Fibroblast of skin of scalp (primary cell): ENCODE results near the gene ZXDC.

Experiments
- DNase-seq: peaks from one replicate; pipeline ENCODE4 v3.0.0-alpha.2; 2013

ZXDC gene

GRCh38 chr3:126490619-126491018, 14.9 kb upstream of the ZXDC start:
- DNase-seq, result no peak

GRCh38 chr3:126488886-126489569, 13.3 kb upstream of the ZXDC start:
- no peak for DNase-seq

GRCh38 chr3:126488185-126488584, 12.5 kb upstream of the ZXDC start:
- DNase-seq, result no peak

- DNase-seq, result no peak
Measured at GRCh38 chr3:126487151-126487771, 11.6 kb upstream of the ZXDC start.

GRCh38 chr3:126486360-126486847, 10.7 kb upstream of the ZXDC start:
- DNase-seq, result peak; percentile 7

GRCh38 chr3:126485956-126486355, 10.3 kb upstream of the ZXDC start:
- no peak for DNase-seq

GRCh38 chr3:126485176-126485897, 9.6 kb upstream of the ZXDC start:
- DNase-seq, result no peak

- DNase-seq, result no peak
Measured at GRCh38 chr3:126484662-126485061, 9.0 kb upstream of the ZXDC start.

GRCh38 chr3:126484148-126484547, 8.5 kb upstream of the ZXDC start:
- DNase-seq, result no peak

GRCh38 chr3:126483321-126483761, 7.7 kb upstream of the ZXDC start:
- DNase-seq, result no peak

- DNase-seq, result no peak
Measured at GRCh38 chr3:126482503-126483255, 7.0 kb upstream of the ZXDC start.

GRCh38 chr3:126481808-126482502, 6.3 kb upstream of the ZXDC start:
- no peak for DNase-seq

GRCh38 chr3:126480861-126481260, 5.2 kb upstream of the ZXDC start:
- DNase-seq, result no peak

- DNase-seq, result no peak
Measured at GRCh38 chr3:126480206-126480605, 4.5 kb upstream of the ZXDC start.

GRCh38 chr3:126479642-126480041, 4.0 kb upstream of the ZXDC start:
- DNase-seq, result no peak

GRCh38 chr3:126478581-126479310, 3.1 kb upstream of the ZXDC start:
- no peak for DNase-seq

GRCh38 chr3:126477061-126477380, 1.3 kb upstream of the ZXDC start:
- no peak for DNase-seq

GRCh38 chr3:126476166-126477060, 722 bp upstream of the ZXDC start:
- peak; percentile 24 for DNase-seq

- peak; percentile 18 for DNase-seq
Measured at GRCh38 chr3:126474498-126475412, 936 bp downstream of the ZXDC start.
